NT2/D1 (cell line): Measurements from ENCODE around the gene EDC4.
A peak's percentile ranks its signal among the peaks of the same experiment; 100 is the strongest.

Source experiments
- DNase-seq: peaks from one replicate; pipeline ENCODE4 v3.0.0-alpha.2; 2011; ENCODE audit warnings: low read depth, low spot score
- H3K27me3 ChIP-seq: 2 replicates; pipeline ENCODE4 v1.6.0; 2011; ENCODE audit warnings: mild to moderate bottlenecking; ENCODE audit not compliant: insufficient read length, insufficient read depth
- H3K36me3 ChIP-seq: 2 replicates; pipeline ENCODE4 v1.6.1; 2011; ENCODE audit warnings: mild to moderate bottlenecking, low read length, mixed read lengths; ENCODE audit not compliant: insufficient read depth, insufficient read length
- H3K4me1 ChIP-seq: 2 replicates; pipeline ENCODE4 v1.5.1; 2011; ENCODE audit not compliant: insufficient read depth, insufficient read length
- H3K4me3 ChIP-seq: 2 replicates; pipeline ENCODE4 v1.5.1; 2011; ENCODE audit warnings: low read depth; ENCODE audit not compliant: insufficient read length
- H3K9ac ChIP-seq: 2 replicates; pipeline ENCODE4 v1.6.0; 2011; ENCODE audit warnings: low read depth; ENCODE audit not compliant: insufficient read length
- H3K9me3 ChIP-seq: 2 replicates; pipeline ENCODE4 v1.5.1; 2011; ENCODE audit warnings: mild to moderate bottlenecking, low read length; ENCODE audit not compliant: insufficient read depth
- SUZ12 ChIP-seq: IDR thresholded peaks from 2 replicates; pipeline ENCODE4 v1.6.1; 2011; ENCODE audit not compliant: insufficient read length, insufficient read depth; ENCODE audit errors: extremely low read depth
- YY1 ChIP-seq: IDR thresholded peaks from 2 replicates; pipeline ENCODE4 v1.6.1; 2011; ENCODE audit not compliant: insufficient read length, insufficient read depth
- ZNF274 ChIP-seq: IDR thresholded peaks from 2 replicates; pipeline ENCODE4 v1.6.1; 2011; ENCODE audit warnings: mild to moderate bottlenecking, low read depth, low read length

Gene EDC4

GRCh38 chr16:67874372-67874771, 1.5 kb downstream of the EDC4 start:
- H3K27me3 ChIP-seq, result no peaks in the 10 kb centered on the region
- H3K4me1 ChIP-seq, result peaks cover 3% of the 10 kb centered on the region
- H3K9me3 ChIP-seq, result no peaks in the 10 kb centered on the region
- no peak for TF ChIP-seq YY1
- no peak for TF ChIP-seq ZNF274
- peak overlapping the region; percentile 96 for H3K4me3 ChIP-seq
- H3K36me3 ChIP-seq, result peaks cover 74% of the 10 kb centered on the region
- no peak for DNase-seq
- H3K9ac ChIP-seq, result peak overlapping the region; percentile 97

DNA sequence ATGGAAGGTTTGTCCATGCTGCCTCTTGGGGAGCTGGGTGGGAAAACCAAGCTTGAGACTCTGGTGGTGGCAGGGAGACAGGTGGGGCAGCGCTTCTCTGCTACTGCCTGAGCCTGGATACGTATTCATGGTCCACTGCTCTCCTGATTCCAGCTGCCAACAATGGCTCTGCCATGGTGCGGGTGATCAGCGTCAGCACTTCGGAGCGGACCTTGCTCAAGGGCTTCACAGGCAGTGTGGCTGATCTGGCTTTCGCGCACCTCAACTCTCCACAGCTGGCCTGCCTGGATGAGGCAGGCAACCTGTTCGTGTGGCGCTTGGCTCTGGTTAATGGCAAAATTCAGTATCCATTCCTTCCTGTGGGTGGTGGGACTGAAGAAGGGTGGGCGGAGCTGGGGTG, 4.2 kb downstream of the EDC4 start:
- no peaks in the 10 kb centered on the region for H3K9me3 ChIP-seq
- no peak overlapping the region for H3K4me3 ChIP-seq
- no peak for DNase-seq
- no peak for TF ChIP-seq ZNF274
- no peak for TF ChIP-seq YY1
- no peak for TF ChIP-seq SUZ12
- H3K36me3 ChIP-seq, result peaks cover 76% of the 10 kb centered on the region
- peaks cover 3% of the 10 kb centered on the region for H3K4me1 ChIP-seq
- H3K27me3 ChIP-seq, result no peaks in the 10 kb centered on the region
- no peak overlapping the region for H3K9ac ChIP-seq

DNA sequence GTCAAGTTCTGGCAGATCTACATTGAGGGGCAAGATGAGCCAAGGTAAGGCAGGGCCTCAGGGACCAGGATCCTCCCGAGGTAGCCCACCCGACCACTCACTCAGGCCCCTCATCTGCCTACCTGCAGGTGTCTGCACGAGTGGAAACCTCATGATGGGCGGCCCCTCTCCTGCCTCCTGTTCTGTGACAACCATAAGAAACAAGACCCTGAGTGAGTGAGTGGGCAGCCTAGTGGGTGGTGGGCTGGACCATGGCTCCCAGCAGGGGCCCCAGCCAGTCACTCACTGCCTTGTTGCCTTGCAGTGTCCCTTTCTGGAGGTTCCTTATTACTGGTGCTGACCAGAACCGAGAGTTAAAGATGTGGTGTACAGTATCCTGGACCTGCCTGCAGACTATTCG, 5.4 kb downstream of the EDC4 start:
- peaks cover 86% of the 10 kb centered on the region for H3K36me3 ChIP-seq
- no peak overlapping the region for H3K4me3 ChIP-seq
- peaks cover 4% of the 10 kb centered on the region for H3K4me1 ChIP-seq
- DNase-seq, result no peak
- no peak overlapping the region for H3K9ac ChIP-seq
- no peaks in the 10 kb centered on the region for H3K9me3 ChIP-seq
- no peak for TF ChIP-seq ZNF274
- TF ChIP-seq SUZ12, result no peak
- no peak for TF ChIP-seq YY1
- no peaks in the 10 kb centered on the region for H3K27me3 ChIP-seq

DNA sequence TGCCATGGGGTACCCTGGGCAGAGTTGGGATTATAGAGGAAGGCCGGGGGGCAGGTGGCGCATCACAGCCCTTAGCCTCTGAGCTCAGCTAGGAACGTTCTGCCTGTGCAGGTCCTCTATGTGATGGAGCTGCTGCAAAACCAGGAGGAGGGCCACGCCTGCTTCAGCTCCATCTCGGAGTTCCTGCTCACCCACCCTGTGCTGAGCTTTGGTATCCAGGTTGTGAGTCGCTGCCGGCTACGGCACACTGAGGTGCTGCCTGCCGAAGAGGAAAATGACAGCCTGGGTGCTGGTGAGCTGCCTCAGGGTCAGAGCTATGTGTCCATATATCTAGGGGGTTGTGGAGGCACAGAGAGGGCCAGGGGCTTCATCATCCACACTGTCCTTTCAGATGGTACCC, 6.0 kb downstream of the EDC4 start:
- TF ChIP-seq YY1 (no peak), ZNF274 (no peak), SUZ12 (no peak)
- Histone ChIP-seq H3K4me1 (peaks cover 5% of the 10 kb centered on the region), H3K9me3 (no peaks in the 10 kb centered on the region), H3K27me3 (no peaks in the 10 kb centered on the region), H3K9ac (no peak overlapping the region), H3K36me3 (peaks cover 92% of the 10 kb centered on the region), H3K4me3 (no peak overlapping the region)
- no peak for DNase-seq

- no peaks in the 10 kb centered on the region for H3K9me3 ChIP-seq
- no peak for DNase-seq
- H3K36me3 ChIP-seq, result peaks cover 98% of the 10 kb centered on the region
Measured at GRCh38 chr16:67879462-67879861, 6.6 kb downstream of the EDC4 start.

DNA sequence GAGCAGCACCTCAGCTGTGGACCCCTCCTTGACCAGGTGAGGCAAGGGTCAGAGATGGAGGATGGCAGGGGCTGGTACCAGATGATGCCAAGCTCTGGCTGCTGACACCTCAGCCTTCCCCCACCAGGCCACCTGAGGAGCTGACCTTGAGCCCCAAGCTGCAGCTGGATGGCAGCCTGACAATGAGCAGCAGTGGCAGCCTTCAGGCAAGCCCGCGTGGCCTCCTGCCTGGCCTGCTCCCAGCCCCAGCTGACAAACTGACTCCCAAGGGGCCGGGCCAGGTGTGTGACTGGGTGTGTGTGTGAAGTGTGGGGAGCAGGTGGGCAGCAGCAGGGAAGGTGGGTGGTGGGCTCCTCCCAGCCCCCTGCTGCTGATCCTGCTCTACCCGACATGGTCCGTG, 7.1 kb downstream of the EDC4 start:
- no peak for TF ChIP-seq ZNF274
- no peak for TF ChIP-seq YY1
- TF ChIP-seq SUZ12, result no peak
- H3K36me3 ChIP-seq, result peaks cover 96% of the 10 kb centered on the region

More at GRCh38 chr16:67879462-67879861, 6.6 kb downstream of the EDC4 start:
- Histone ChIP-seq H3K27me3 (no peaks in the 10 kb centered on the region), H3K4me3 (no peak overlapping the region), H3K9ac (no peak overlapping the region), H3K4me1 (peaks cover 10% of the 10 kb centered on the region)
- TF ChIP-seq ZNF274, result no peak
- TF ChIP-seq YY1, result no peak
- TF ChIP-seq SUZ12, result no peak

GRCh38 chr16:67880584-67880983, 7.7 kb downstream of the EDC4 start:
- TF ChIP-seq YY1 (no peak), ZNF274 (no peak), SUZ12 (no peak)
- Histone ChIP-seq H3K9me3 (no peaks in the 10 kb centered on the region), H3K4me3 (no peak overlapping the region), H3K9ac (no peak overlapping the region), H3K27me3 (no peaks in the 10 kb centered on the region), H3K36me3 (peaks cover 90% of the 10 kb centered on the region), H3K4me1 (peaks cover 10% of the 10 kb centered on the region)
- DNase-seq, result no peak

More for the DNA sequence above, 7.1 kb downstream of the EDC4 start:
- peaks cover 10% of the 10 kb centered on the region for H3K4me1 ChIP-seq
- no peaks in the 10 kb centered on the region for H3K9me3 ChIP-seq
- no peaks in the 10 kb centered on the region for H3K27me3 ChIP-seq
- no peak overlapping the region for H3K4me3 ChIP-seq
- no peak overlapping the region for H3K9ac ChIP-seq
- DNase-seq, result no peak

GRCh38 chr16:67881621-67882161, 8.8 kb downstream of the EDC4 start:
- H3K9me3 ChIP-seq, result no peaks in the 10 kb centered on the region
- H3K36me3 ChIP-seq, result peaks cover 83% of the 10 kb centered on the region

More at GRCh38 chr16:67881621-67882161, 8.8 kb downstream of the EDC4 start:
- H3K27me3 ChIP-seq, result no peaks in the 10 kb centered on the region
- H3K4me3 ChIP-seq, result no peak overlapping the region
- peaks cover 16% of the 10 kb centered on the region for H3K4me1 ChIP-seq
- TF ChIP-seq SUZ12, result no peak
- no peak for TF ChIP-seq ZNF274
- TF ChIP-seq YY1, result no peak
- DNase-seq, result no peak
- H3K9ac ChIP-seq, result no peak overlapping the region
